CD14-positive monocyte (primary cell): Measurements from ENCODE around the gene SYCP3. TPM values are rescaled to one million over a fixed set of nuclear protein-coding genes. Genes with fewer than 3 reads are reported as not detected.

Experiments
- DNase-seq, 3 donors: peaks; one replicate each; pipeline ENCODE4 v3.0.0-alpha.2; 2011 to 2022
- H2AFZ ChIP-seq: 2 replicates; pipeline ENCODE4 v1.6.0; 2012; ENCODE audit warnings: mild to moderate bottlenecking, low read depth, low read length, inconsistent platforms; ENCODE audit not compliant: insufficient read depth, poor library complexity, severe bottlenecking
- H3K27ac ChIP-seq, 2 donors: 1 replicate in 1 of 2; 2 replicates in 1 of 2; pipeline ENCODE4 v1.5.1; 2012 to 2013; ENCODE audit warnings: low read length in 2 of 2, control low read depth in 1 of 2, inconsistent platforms in 1 of 2, low read depth in 1 of 2, mild to moderate bottlenecking in 1 of 2
- H3K27me3 ChIP-seq, 2 donors: one replicate each; pipeline versions ENCODE4 v1.6.0 to v1.6.1; 2011 to 2013; ENCODE audit warnings: low read length in 2 of 2; ENCODE audit not compliant: control insufficient read depth in 2 of 2, insufficient read depth in 2 of 2
- H3K36me3 ChIP-seq, 2 donors: replicated peaks in 1 of 2; 1 replicate in 1 of 2; 2 replicates in 1 of 2; pipeline versions ENCODE4 v1.5.1 to v1.6.1; 2012 to 2013; ENCODE audit warnings: low read length in 2 of 2, control low read depth in 1 of 2, inconsistent platforms in 1 of 2, mild to moderate bottlenecking in 1 of 2; ENCODE audit not compliant: insufficient read depth in 2 of 2, control insufficient read depth in 1 of 2
- H3K4me1 ChIP-seq, 2 donors: 1 replicate in 1 of 2; 2 replicates in 1 of 2; pipeline versions ENCODE4 v1.5.1 to v1.6.1; 2012 to 2013; ENCODE audit warnings: low read length in 2 of 2, control low read depth in 1 of 2, inconsistent platforms in 1 of 2, mild to moderate bottlenecking in 1 of 2, moderate library complexity in 1 of 2; ENCODE audit not compliant: insufficient read depth in 2 of 2, control insufficient read depth in 1 of 2
- H3K4me2 ChIP-seq: replicated peaks from 2 replicates; pipeline ENCODE3; 2012; ENCODE audit warnings: low read length, moderate library complexity, mild to moderate bottlenecking; ENCODE audit not compliant: poor library complexity, severe bottlenecking; ENCODE audit errors: extremely low read depth
- H3K4me3 ChIP-seq, 3 experiments: fragments of 200-600 bp in 1 of 3; sonication (generic) in 1 of 3; replicated peaks in 1 of 3; 1 replicate in 2 of 3; 2 replicates in 1 of 3; pipeline ENCODE4 v1.5.1; 2011 to 2013; ENCODE audit warnings: low read length in 3 of 3, mild to moderate bottlenecking in 3 of 3, control low read depth in 2 of 3, low read depth in 2 of 3, inconsistent platforms in 1 of 3, moderate library complexity in 1 of 3
- H3K79me2 ChIP-seq: 2 replicates; pipeline ENCODE4 v1.6.0; 2012; ENCODE audit warnings: mild to moderate bottlenecking, control low read depth, inconsistent platforms, low read length, moderate library complexity; ENCODE audit not compliant: insufficient read depth
- H3K9ac ChIP-seq: 2 replicates; pipeline ENCODE4 v1.6.0; 2017; ENCODE audit warnings: low read length, mild to moderate bottlenecking; ENCODE audit not compliant: insufficient read depth, poor library complexity, severe bottlenecking
- H3K9me3 ChIP-seq, 2 donors: replicated peaks in 1 of 2; 1 replicate in 1 of 2; 2 replicates in 1 of 2; pipeline versions ENCODE4 v1.5.1 to v1.6.1; 2012 to 2013; ENCODE audit warnings: low read length in 2 of 2, control low read depth in 1 of 2; ENCODE audit not compliant: control insufficient read depth in 1 of 2, insufficient read depth in 1 of 2
- H4K20me1 ChIP-seq: 2 replicates; pipeline ENCODE4 v1.6.0; 2012; ENCODE audit warnings: mild to moderate bottlenecking, low read length, control low read depth, moderate library complexity; ENCODE audit not compliant: insufficient read depth
- H3K27ac Mint-ChIP-seq, 7 donors: one replicate each; pipeline ENCODE4 v1.8.0; 2020; ENCODE audit warnings: mild to moderate bottlenecking in 7 of 7, mixed read lengths in 7 of 7, moderate library complexity in 6 of 7, inconsistent platforms in 2 of 7
- H3K27me3 Mint-ChIP-seq, 3 donors: one replicate each; pipeline ENCODE4 v1.8.0; 2021 to 2022; ENCODE audit warnings: low read depth in 3 of 3, mild to moderate bottlenecking in 3 of 3, mixed read lengths in 3 of 3, moderate library complexity in 3 of 3, inconsistent platforms in 1 of 3
- H3K36me3 Mint-ChIP-seq, 2 donors: one replicate each; pipeline ENCODE4 v1.8.0; 2020; ENCODE audit warnings: mixed read lengths in 2 of 2, inconsistent platforms in 1 of 2, mild to moderate bottlenecking in 1 of 2
- H3K4me1 Mint-ChIP-seq: one replicate; pipeline ENCODE4 v1.8.0; 2020; ENCODE audit warnings: mild to moderate bottlenecking, mixed read lengths
- H3K4me3 Mint-ChIP-seq, 2 donors: one replicate each; pipeline ENCODE4 v1.8.0; 2020; ENCODE audit warnings: mild to moderate bottlenecking in 2 of 2, mixed read lengths in 2 of 2, moderate library complexity in 1 of 2
- H3K9me3 Mint-ChIP-seq, 7 donors: one replicate each; pipeline ENCODE4 v1.8.0; 2020 to 2022; ENCODE audit warnings: mixed read lengths in 7 of 7, mild to moderate bottlenecking in 6 of 7, moderate library complexity in 6 of 7, inconsistent platforms in 2 of 7
- WGBS: methylation state at CpG from one replicate; pipeline ENCODE4 v1.1.5; 2013; ENCODE audit warnings: missing lambda C conversion rate; ENCODE audit not compliant: insufficient coverage; 5-methylcytosine and 5-hydroxymethylcytosine counted together
- intact Hi-C, 2 donors: fragments of 100-400 bp; cut with micrococcal nuclease; formaldehyde crosslinking; loops; one replicate each; pipeline versions ENCODE4 v1.15.0 to v1.15.1; 2023
- polyA plus RNA-seq, 3 donors: library from polyadenylated mRNA; depleted of rRNA in 1 of 3; unstranded in 2 of 3; stranded (reverse) in 1 of 3; fragments of 300-500 nt in 2 of 3; fragments of >200 nt in 1 of 3; fragmentation: Illumina TruSeq in 2 of 3; gene quantifications; 1 replicate in 2 of 3; 2 replicates in 1 of 3; pipeline ENCODE4 v1.2.3, GENCODE V29; 2012 to 2021
- TF ChIP-seq, protein P1 (sequence below): fragments of 200-600 bp; IDR thresholded peaks from one replicate; pipeline ENCODE4 v1.8.0; 2022; ENCODE audit warnings: antibody characterized with exemption, mild to moderate bottlenecking

SYCP3 gene
- polyA plus RNA-seq, 3 donors: 0.15 TPM; not detected in 2

DNA sequence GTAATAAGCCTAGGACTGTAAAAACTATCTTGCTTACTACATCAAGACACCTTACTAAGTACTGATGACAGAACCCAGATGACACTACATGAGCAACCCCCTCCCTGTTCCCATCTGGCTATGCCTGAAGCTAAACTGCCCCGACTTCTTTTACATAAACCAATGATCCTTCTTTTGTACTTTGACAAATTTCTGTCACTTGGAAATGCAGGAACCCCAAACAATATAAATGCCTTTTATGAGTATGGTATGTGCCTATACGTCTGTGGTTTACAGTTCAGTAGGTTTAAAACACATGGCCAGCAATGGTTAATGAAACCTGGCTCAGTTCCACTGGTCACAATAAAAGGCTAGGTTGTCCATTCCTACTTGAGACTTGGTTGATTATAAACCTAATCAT lies 6.1 kb downstream of the SYCP3 start:
- H3K27me3 ChIP-seq: no peaks in the 10 kb centered on the region
- TF ChIP-seq, protein P1, sequence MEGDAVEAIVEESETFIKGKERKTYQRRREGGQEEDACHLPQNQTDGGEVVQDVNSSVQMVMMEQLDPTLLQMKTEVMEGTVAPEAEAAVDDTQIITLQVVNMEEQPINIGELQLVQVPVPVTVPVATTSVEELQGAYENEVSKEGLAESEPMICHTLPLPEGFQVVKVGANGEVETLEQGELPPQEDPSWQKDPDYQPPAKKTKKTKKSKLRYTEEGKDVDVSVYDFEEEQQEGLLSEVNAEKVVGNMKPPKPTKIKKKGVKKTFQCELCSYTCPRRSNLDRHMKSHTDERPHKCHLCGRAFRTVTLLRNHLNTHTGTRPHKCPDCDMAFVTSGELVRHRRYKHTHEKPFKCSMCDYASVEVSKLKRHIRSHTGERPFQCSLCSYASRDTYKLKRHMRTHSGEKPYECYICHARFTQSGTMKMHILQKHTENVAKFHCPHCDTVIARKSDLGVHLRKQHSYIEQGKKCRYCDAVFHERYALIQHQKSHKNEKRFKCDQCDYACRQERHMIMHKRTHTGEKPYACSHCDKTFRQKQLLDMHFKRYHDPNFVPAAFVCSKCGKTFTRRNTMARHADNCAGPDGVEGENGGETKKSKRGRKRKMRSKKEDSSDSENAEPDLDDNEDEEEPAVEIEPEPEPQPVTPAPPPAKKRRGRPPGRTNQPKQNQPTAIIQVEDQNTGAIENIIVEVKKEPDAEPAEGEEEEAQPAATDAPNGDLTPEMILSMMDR: no peak
- no peak overlapping the region for H3K4me3 ChIP-seq
- Mint-ChIP-seq H3K4me1 (no peaks in the 10 kb centered on the region), H3K4me3 (no peak overlapping the region), H3K27ac (peak overlapping the region in 1 of 7 donors; percentile 46), H3K27me3 (peaks cover 0 to 1% (median 0%) of the 10 kb centered on the region in 3 donors), H3K9me3 (peaks cover 0 to 4% (median 0%) of the 10 kb centered on the region in 7 donors), H3K36me3 (peaks cover 54 to 65% of the 10 kb centered on the region in 2 donors)
- no peak overlapping the region for H2AFZ ChIP-seq
- no peak overlapping the region for H3K27ac ChIP-seq
- no peaks in the 10 kb centered on the region for H3K4me1 ChIP-seq
- no peak overlapping the region for H3K4me2 ChIP-seq
- DNase-seq: no peak
- H3K9me3 ChIP-seq: no peaks in the 10 kb centered on the region
- intact Hi-C loops: no loop called here
- WGBS: 100% methylated on average over 1 of the region's 2 CpGs
- H3K79me2 ChIP-seq: no peaks in the 10 kb centered on the region
- no peak overlapping the region for H3K9ac ChIP-seq
- H4K20me1 ChIP-seq: no peaks in the 10 kb centered on the region
- peaks cover 66 to 86% of the 10 kb centered on the region in 2 donors for H3K36me3 ChIP-seq

DNA sequence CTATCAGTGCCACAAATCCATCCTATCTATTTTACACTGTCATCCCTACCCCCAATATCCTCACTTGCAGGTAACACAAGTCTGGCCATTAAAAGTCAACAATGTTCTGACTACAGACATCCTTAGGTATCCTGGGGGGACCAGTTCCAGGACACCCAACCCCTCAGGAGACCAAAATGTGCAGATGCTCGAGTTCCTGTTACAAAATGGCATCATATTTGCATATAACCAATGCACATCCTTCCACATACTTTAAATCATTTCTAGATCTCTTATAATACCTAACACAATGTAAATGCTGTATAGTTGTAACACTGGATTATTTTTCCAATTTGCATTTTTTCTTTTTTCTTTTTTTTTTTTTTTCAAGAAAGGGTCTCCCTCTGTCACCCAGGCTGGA lies 6.9 kb downstream of the SYCP3 start:
- Histone ChIP-seq H3K4me2 (no peak overlapping the region), H3K4me3 (no peak overlapping the region), H3K9ac (no peak overlapping the region), H2AFZ (no peak overlapping the region), H3K79me2 (no peaks in the 10 kb centered on the region), H3K36me3 (peaks cover 64 to 86% of the 10 kb centered on the region in 2 donors), H3K27me3 (no peaks in the 10 kb centered on the region), H3K4me1 (no peaks in the 10 kb centered on the region), H3K9me3 (no peaks in the 10 kb centered on the region), H4K20me1 (no peaks in the 10 kb centered on the region), H3K27ac (no peak overlapping the region)
- intact Hi-C loops: no loop called here
- TF ChIP-seq, protein P1: no peak
- Mint-ChIP-seq H3K9me3 (no peaks in the 10 kb centered on the region), H3K4me3 (no peak overlapping the region), H3K4me1 (no peaks in the 10 kb centered on the region), H3K27me3 (peaks cover 0 to 1% (median 0%) of the 10 kb centered on the region in 3 donors), H3K36me3 (peaks cover 49 to 60% of the 10 kb centered on the region in 2 donors), H3K27ac (no peak overlapping the region)
- DNase-seq: no peak
- no CpG with 5 or more reads among the region's 1 CpG for WGBS
